DMS114 treated with DMSO at 0.1 percent for 48 hours (cell line): ENCODE results near the gene DDR1.
A peak's percentile ranks its signal among the peaks of the same experiment; 100 is the strongest.
"Not testable (repeated sequence)": the region's sequence is repeated elsewhere in the genome, so short reads cannot be mapped to it uniquely, and the experiment has no call there.

Experiments used
- DNase-seq: peaks from one replicate; lab custom pipeline; 2025; ENCODE audit not compliant: unreplicated experiment; lab: John Stamatoyannopoulos, UW

DDR1 gene

GRCh38 chr6:30893001-30893591, 8.8 kb downstream of the DDR1 start:
- DNase-seq, result no peak

DNA sequence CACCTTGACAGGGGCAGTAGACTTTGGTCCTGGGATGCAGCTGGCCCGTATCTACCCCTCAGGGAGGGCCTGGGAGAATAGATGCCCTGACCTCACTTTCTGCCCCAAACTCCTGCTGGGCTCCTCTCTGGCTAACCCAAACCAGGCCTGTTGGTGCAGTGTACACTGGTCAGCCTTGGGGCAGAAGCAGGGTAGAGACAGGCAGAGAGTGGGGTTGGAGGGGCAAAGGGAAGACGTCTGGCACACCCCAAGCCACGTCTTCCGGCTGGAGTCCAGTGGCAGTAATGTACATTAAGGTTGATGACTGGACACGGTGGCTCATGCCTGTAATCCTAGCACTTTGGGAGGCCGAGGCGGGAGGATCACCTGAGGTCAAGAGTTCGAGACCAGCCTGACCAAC, 9.3 kb downstream of the DDR1 start:
- no peak for DNase-seq

- no peak for DNase-seq
Measured at GRCh38 chr6:30894381-30894780, 10.1 kb downstream of the DDR1 start.

- no peak for DNase-seq
Measured at GRCh38 chr6:30894935-30895334, 10.6 kb downstream of the DDR1 start.

GRCh38 chr6:30895343-30895742, 11.0 kb downstream of the DDR1 start:
- no peak for DNase-seq

DNA sequence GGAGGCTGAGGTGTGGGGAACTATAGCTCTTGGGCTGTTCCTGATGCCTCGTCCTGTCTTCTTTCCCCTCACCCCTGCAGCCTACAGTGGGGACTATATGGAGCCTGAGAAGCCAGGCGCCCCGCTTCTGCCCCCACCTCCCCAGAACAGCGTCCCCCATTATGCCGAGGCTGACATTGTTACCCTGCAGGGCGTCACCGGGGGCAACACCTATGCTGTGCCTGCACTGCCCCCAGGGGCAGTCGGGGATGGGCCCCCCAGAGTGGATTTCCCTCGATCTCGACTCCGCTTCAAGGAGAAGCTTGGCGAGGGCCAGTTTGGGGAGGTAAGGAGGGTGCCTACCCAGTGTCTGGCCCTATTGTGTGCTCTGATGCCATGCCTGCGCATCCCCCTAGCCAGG, 12.2 kb downstream of the DDR1 start:
- no peak for DNase-seq

- no peak for DNase-seq
Measured at GRCh38 chr6:30897882-30898281, 13.6 kb downstream of the DDR1 start.

DNA sequence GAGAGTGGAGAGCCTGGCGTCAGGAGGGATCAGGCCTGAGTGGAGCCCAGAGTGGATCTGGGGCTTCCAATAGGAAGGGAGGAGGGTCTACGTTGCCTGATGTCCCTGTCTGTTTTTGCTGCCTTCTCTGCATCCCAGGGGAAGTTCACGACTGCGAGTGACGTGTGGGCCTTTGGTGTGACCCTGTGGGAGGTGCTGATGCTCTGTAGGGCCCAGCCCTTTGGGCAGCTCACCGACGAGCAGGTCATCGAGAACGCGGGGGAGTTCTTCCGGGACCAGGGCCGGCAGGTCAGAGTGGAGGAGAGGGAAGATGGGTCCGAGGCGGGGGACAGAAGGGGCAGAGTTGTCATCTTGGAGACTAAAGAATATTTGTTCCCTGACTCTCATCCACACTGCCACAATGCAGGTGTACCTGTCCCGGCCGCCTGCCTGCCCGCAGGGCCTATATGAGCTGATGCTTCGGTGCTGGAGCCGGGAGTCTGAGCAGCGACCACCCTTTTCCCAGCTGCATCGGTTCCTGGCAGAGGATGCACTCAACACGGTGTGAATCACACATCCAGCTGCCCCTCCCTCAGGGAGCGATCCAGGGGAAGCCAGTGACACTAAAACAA, 14.5 kb downstream of the DDR1 start:
- no peak for DNase-seq

DNA sequence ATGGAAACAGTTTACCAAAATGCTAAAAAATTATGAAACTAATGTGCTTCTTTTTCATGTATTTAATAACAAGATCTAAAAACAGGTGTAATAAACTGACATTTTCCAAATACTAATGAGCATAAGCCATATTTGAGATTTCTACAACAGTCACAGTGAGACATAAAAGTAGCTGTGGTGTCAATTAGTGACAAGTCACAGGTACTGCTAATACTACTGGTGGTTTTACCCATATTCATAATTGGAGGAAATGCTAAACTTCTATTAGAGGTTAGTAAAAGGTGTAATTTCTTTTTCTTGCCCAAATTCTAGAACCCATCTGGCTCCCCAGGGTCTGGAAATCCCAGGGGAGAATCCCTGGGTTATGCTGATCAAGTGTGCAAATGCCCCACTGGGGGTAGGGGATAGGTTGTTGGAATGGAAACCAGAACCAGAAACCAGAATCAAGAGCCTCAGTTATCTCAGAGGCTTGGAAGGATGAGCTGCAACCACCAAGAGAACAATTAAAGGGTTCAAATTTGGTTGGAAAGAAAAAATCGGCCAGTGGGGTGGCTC, 16.6 kb downstream of the DDR1 start:
- DNase-seq, result no peak

GRCh38 chr6:30901436-30901835, 17.1 kb downstream of the DDR1 start:
- no peak for DNase-seq

DNA sequence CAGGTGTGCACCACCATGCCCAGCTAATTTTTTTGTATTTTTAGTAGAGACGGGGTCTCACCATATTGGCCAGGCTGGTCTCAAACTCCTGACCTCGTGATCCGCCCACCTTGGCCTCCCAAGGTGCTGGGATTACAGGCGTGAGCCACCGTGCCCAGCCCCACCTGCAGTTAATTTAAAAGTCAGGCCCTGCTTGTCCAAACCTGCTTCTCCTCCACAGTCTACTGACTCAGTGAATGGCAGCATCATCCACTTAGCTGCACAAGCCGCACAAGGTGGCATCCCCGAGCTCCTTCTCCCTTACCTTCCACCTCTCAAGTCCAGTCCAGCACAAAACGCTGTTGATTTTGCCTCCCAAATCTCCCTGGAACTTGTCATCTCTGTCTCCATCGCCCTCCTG, 17.9 kb downstream of the DDR1 start:
- DNase-seq, result not testable (repeated sequence)

DNA sequence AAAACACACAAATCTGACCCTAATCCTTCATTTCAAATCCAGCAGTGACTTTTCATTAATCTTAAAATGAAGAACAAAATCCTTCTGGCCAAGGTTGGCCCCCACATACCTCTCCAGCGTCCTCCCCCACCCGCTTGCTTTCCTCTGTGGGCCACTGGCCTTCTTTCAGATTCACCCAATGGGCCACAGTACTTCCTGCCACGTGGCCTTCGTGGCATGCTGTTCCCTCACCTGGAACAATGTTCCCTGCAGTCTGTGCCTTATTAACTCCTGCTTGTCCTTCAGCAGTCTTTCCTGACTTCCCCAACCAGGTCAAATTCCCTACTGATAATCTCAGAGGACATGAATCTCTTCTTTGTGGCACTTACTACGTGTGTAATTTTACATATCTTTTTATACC, 18.4 kb downstream of the DDR1 start:
- DNase-seq, result no peak

DNA sequence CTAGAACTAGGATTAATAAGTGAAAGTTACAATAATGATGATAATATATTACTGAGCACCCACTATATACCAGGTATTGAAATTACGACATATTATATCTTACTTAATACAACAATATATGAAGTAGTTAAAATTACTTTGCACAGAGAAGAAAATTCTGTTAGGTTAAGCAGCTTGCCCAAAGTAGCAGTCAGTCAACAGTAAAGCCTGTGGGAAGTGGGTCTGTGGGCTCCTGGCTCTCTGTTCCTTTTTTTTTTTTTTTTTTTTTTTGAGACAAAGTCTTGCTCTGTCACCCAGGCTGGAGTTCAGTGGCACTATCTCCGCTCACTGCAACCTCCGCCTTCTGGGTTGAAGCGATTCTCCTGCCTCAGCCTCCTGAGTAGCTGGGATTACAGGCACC, 18.9 kb downstream of the DDR1 start:
- no peak for DNase-seq

- DNase-seq, result not testable (repeated sequence)
Measured at GRCh38 chr6:30907290-30907757, 23.0 kb downstream of the DDR1 start.

GRCh38 chr6:30907758-30908591, 23.7 kb downstream of the DDR1 start, which contains the start of gene GTF2H4:
Gene GTF2H4, plus strand, starts transcription at chr6:30908207.
- peak; percentile 99 for DNase-seq

- no peak for DNase-seq
Measured at GRCh38 chr6:30908700-30909099, 24.4 kb downstream of the DDR1 start.

DNA sequence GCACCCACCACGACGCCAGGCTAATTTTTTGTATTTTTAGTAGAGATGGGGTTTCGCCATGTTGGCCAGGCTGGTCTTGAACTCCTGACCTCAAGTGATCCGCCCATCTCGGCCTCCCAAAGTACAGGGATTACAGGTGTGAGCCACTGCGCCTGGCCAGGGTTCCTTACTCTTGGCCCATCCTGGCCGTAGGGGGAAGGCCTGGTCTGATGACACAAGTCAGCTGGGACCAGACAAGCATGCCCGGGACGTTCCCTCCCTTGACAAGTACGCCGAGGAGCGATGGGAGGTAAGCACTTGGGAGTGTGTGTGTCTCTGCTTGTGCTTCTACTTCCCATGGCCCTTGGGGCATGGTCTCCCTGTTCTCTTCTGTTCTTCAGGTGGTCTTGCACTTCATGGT, 26.2 kb downstream of the DDR1 start:
- not testable (repeated sequence) for DNase-seq

GRCh38 chr6:30912746-30913520, 28.6 kb downstream of the DDR1 start:
- no peak for DNase-seq

GRCh38 chr6:30913721-30914075, 29.4 kb downstream of the DDR1 start:
- DNase-seq, result no peak

- peak; percentile 75 for DNase-seq
Measured at GRCh38 chr6:30914076-30914853, 29.9 kb downstream of the DDR1 start, which contains the start of gene VARS2. Gene VARS2, plus strand, starts transcription at chr6:30914238. Its CDS starts 599 bp downstream, at chr6:30914837.
